ENCODE measurements around the gene ARID1B.

ARID1B gene

GRCh38 chr6:156878681-156879080, 101.5 kb downstream of the ARID1B start:
- DNase-seq (ENCODE audit: low read depth): no peak
- H3K4me3 ChIP-seq (ENCODE audit: control insufficient read depth, low read depth, low read length): no peak overlapping the region
- TF ChIP-seq CTCF (IDR thresholded peaks at IDR 0.05; ENCODE audit: control insufficient read depth, insufficient read depth, low read depth, low read length, missing control alignments): no peak

- DNase-seq (ENCODE audit: low read depth): no peak
- TF ChIP-seq CTCF (IDR thresholded peaks at IDR 0.05; ENCODE audit: control insufficient read depth, insufficient read depth, low read depth, low read length, missing control alignments): no peak
- no peak overlapping the region for H3K4me3 ChIP-seq (ENCODE audit: control insufficient read depth, low read depth, low read length)
These were observed 102.0 kb downstream of the ARID1B start for GRCh38 chr6:156879186-156879585.

- no peak for DNase-seq (ENCODE audit: low read depth)
- no peak overlapping the region for H3K4me3 ChIP-seq (ENCODE audit: control insufficient read depth, low read depth, low read length)
- TF ChIP-seq CTCF (IDR thresholded peaks at IDR 0.05; ENCODE audit: control insufficient read depth, insufficient read depth, low read depth, low read length, missing control alignments): no peak
These were observed 102.4 kb downstream of the ARID1B start for GRCh38 chr6:156879591-156879990.

GRCh38 chr6:156880913-156881312, 103.7 kb downstream of the ARID1B start:
- no peak for TF ChIP-seq CTCF (IDR thresholded peaks at IDR 0.05; ENCODE audit: control insufficient read depth, insufficient read depth, low read depth, low read length, missing control alignments)
- DNase-seq (ENCODE audit: low read depth): no peak
- H3K4me3 ChIP-seq (ENCODE audit: control insufficient read depth, low read depth, low read length): no peak overlapping the region

- H3K4me3 ChIP-seq (ENCODE audit: control insufficient read depth, low read depth, low read length): no peak overlapping the region
- TF ChIP-seq CTCF (IDR thresholded peaks at IDR 0.05; ENCODE audit: control insufficient read depth, insufficient read depth, low read depth, low read length, missing control alignments): no peak
- DNase-seq (ENCODE audit: low read depth): no peak
These were observed 104.8 kb downstream of the ARID1B start for GRCh38 chr6:156881687-156882629.

- no peak overlapping the region for H3K4me3 ChIP-seq (ENCODE audit: control insufficient read depth, low read depth, low read length)
- no peak for TF ChIP-seq CTCF (IDR thresholded peaks at IDR 0.05; ENCODE audit: control insufficient read depth, insufficient read depth, low read depth, low read length, missing control alignments)
- DNase-seq (ENCODE audit: low read depth): no peak
These were observed 106.5 kb downstream of the ARID1B start for GRCh38 chr6:156883497-156884252.
